Measurements from ENCODE around the gene TMPRSS3. TPM values are rescaled to one million over a fixed set of nuclear protein-coding genes. Genes with fewer than 3 reads are reported as not detected.
A peak's percentile ranks its signal among the peaks of the same experiment; 100 is the strongest.

The TMPRSS3 gene
- total and polyA plus RNA-seq, 8 donors: 0.43 to 4.8 (median 0.81) TPM

DNA sequence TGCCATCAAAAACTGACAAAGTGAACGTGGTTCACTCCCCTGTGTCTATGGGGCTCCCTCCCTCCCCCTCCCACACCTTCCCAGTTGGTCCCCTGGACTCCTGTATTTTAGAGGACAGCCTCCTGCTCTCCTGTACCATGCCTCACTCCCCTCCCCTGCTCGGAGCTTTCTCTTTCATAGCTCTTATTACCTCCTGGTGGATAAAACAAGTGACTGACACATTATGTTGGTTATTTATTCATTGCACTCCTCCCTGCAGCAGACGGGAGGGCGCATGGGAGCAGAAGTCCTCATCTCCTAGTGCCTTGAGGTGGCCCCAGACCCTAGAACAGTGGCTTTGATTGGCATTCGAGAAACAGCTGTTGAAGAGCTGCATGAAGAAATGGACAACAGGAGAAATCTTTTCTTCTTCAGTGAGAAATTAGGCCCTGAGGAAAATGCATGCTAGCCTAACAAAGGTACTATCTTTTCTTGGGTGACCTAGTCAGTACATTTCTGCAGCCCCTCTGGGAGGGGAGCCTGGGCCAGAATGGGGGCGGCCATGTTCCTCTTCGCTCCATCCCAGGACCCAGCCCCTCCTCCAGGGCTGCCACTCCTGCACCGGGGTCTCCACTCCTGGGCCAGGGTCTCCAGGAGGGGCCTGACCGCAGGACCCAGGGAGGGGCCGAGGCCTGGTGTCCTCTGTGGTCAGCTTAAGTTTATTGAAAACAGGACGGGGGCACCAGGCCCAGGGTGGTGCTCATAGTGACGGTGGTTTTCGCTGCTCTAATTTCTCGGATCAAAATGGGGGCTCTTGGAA lies 28.3 kb downstream of the TMPRSS3 start:
- Histone ChIP-seq H3K36me3 (no peaks in the 10 kb centered on the region), H3K4me3 (no peak overlapping the region), H3K4me1 (no peaks in the 10 kb centered on the region), H3K27ac (no peak overlapping the region), H3K9me3 (no peaks in the 10 kb centered on the region), H3K27me3 (peaks cover 0 to 32% of the 10 kb centered on the region in 2 donors)
- ATAC-seq (no peak), DNase-seq (peak in 1 of 4 donors; percentile 61)
- TF ChIP-seq, protein P1, sequence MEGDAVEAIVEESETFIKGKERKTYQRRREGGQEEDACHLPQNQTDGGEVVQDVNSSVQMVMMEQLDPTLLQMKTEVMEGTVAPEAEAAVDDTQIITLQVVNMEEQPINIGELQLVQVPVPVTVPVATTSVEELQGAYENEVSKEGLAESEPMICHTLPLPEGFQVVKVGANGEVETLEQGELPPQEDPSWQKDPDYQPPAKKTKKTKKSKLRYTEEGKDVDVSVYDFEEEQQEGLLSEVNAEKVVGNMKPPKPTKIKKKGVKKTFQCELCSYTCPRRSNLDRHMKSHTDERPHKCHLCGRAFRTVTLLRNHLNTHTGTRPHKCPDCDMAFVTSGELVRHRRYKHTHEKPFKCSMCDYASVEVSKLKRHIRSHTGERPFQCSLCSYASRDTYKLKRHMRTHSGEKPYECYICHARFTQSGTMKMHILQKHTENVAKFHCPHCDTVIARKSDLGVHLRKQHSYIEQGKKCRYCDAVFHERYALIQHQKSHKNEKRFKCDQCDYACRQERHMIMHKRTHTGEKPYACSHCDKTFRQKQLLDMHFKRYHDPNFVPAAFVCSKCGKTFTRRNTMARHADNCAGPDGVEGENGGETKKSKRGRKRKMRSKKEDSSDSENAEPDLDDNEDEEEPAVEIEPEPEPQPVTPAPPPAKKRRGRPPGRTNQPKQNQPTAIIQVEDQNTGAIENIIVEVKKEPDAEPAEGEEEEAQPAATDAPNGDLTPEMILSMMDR (IDR thresholded peaks at IDR 0.05): no peak
- intact Hi-C loops (cut with DNase I): no loop called here

DNA sequence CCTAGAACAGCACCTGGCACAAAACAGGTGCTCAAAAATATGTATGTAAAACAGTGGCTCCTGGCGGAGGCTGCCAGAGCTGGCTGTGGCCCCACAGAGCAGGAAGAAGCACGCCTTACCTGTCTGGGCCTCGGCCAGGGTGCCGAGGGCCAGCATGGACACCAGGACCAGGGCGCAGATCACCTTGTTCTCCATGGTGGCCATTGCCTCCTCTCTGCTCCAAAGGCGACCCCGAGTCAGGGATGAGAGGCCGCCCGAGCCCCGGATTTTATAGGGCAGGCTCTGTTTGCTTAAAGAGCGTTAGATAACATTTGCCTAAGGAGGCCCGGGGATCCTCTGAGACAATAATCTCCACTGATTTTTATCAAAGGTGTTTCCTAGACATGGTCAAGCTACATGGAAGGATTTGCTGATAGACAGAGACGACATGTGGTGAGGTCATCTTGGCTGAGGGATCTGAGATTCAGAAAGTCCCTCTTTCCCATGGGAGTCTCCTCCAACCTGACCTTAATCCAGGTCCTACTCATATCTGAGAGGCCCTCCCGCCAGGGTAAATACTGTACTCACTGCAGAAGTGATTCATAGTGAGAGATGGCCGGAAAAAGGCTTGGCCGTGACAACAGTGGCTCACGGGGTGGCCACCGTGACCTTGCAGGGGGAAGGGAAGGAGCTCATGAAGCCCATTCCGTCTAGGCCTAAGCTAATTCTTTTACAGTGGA lies 29.4 kb downstream of the TMPRSS3 start, which contains the start of gene TFF1:
TSS of gene TFF1 (minus strand) at position 244 of the 719 bp plus-strand sequence. CDS start at position 204, 40 bp downstream.
- H3K4me1 ChIP-seq: no peaks in the 10 kb centered on the region
- peak; percentile 79 for ATAC-seq
- no peaks in the 10 kb centered on the region for H3K9me3 ChIP-seq
- no peaks in the 10 kb centered on the region for H3K36me3 ChIP-seq
- no peak within 1 kb of the TSS for H3K4me3 ChIP-seq
- intact Hi-C loops (cut with DNase I): no loop called here
- no peak within 1 kb of the TSS for H3K27ac ChIP-seq
- H3K27me3 ChIP-seq: peaks cover 0 to 37% of the 10 kb centered on the region in 2 donors
- no peak for DNase-seq
- TF ChIP-seq, protein P1 (IDR thresholded peaks at IDR 0.05): no peak

DNA sequence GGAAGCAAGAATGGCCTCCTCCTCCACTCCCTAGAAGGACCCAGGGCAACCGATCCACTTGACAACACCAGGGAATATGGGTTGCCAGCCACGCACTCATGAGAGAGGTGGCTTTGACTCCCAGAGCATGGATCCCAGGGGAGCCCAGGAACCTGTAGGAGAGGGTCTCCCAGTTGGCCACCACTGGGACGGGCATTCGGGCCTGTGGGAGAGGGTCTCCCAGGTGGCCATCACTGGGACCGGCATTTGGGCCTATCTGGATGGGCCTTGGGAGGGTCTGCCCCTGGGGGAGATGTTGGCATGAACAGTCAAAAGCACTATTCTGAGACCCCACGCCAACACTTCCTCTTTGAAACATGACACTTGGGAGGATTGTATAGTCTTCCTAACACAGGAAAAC lies 30.1 kb downstream of the TMPRSS3 start:
- Histone ChIP-seq H3K4me3 (no peak overlapping the region), H3K27ac (no peak overlapping the region), H3K4me1 (no peaks in the 10 kb centered on the region), H3K9me3 (no peaks in the 10 kb centered on the region), H3K27me3 (peaks cover 0 to 37% of the 10 kb centered on the region in 2 donors), H3K36me3 (no peaks in the 10 kb centered on the region)
- ATAC-seq: no peak
- intact Hi-C loops (cut with DNase I): no loop called here
- no peak for DNase-seq
- TF ChIP-seq, protein P1 (IDR thresholded peaks at IDR 0.05): no peak

DNA sequence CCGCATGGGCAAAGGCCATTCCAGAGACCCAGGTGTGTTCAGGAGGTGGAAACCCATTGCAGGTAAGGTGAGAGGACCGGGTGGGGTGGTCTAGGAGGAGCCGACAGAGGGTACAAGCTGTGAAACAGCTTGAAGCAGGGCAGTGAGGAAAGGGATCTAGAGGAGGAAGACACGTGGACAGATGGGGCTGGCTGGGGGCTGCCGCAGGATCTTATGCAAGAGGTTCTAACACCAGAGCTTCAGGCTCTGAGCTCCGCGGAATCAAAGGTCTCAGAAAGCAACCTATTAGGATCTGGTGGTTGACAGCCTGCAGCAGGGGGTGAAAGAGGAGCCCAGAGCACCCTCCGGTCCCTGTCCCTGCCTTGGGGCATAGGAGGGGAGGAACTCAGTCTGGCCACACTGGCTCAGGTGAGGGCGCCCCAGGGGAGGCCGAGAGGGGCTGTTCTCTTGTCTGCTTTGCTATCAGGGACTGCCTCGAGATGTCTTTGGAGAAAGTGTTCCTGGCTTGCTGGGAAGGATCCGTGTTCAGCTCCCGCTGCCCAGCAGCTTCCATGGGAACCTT lies 31.5 kb downstream of the TMPRSS3 start:
- DNase-seq (no peak), ATAC-seq (no peak)
- Histone ChIP-seq H3K27me3 (peaks cover 0 to 31% of the 10 kb centered on the region in 2 donors), H3K4me3 (no peak overlapping the region), H3K36me3 (no peaks in the 10 kb centered on the region), H3K4me1 (no peaks in the 10 kb centered on the region), H3K9me3 (peaks cover 0 to 3% of the 10 kb centered on the region in 2 donors), H3K27ac (no peak overlapping the region)
- intact Hi-C loops (cut with DNase I): no loop called here
- TF ChIP-seq, protein P1 (IDR thresholded peaks at IDR 0.05): no peak

DNA sequence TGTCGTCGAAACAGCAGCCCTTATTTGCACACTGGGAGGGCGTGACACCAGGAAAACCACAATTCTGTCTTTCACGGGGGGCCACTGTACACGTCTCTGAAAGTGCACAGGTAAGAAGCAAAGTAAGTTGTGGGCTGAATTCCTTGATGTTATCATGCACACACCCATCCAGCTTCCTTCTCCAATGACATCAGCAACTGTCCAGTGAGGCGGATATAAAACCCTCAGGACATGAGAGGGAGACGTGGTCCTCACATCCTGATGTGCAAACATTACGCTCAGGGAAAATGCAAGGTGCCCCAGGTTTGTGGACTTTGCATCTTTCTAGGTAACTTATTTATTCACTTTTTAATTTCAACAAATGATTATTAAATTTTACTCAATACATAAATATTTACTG lies 32.5 kb downstream of the TMPRSS3 start:
- DNase-seq (no peak), ATAC-seq (no peak)
- H3K4me3 ChIP-seq: no peak overlapping the region
- peaks cover 0 to 3% of the 10 kb centered on the region in 2 donors for H3K9me3 ChIP-seq
- no peaks in the 10 kb centered on the region for H3K4me1 ChIP-seq
- H3K36me3 ChIP-seq: no peaks in the 10 kb centered on the region
- intact Hi-C loops (cut with DNase I): no loop called here
- H3K27ac ChIP-seq: no peak overlapping the region
- H3K27me3 ChIP-seq: peaks cover 0 to 31% of the 10 kb centered on the region in 2 donors
- TF ChIP-seq, protein P1 (IDR thresholded peaks at IDR 0.05): no peak

Data from left lung (tissue), 10 donors.